Coronary artery (tissue), 2 donors: ENCODE measurements around the gene ATRNL1.

Experiments used
- DNase-seq: peaks from one replicate; pipeline ENCODE4 v3.0.0-alpha.2; 2017; ENCODE audit warnings: low spot score
- H3K27ac ChIP-seq, 2 donors: fragments of 200-600 bp; sonication (generic); one replicate each; pipeline ENCODE4 v1.5.1; 2016 to 2019
- H3K4me3 ChIP-seq: fragments of 200-600 bp; sonication (generic); 2 replicates; pipeline ENCODE4 v1.5.1; 2016; ENCODE audit warnings: mild to moderate bottlenecking, moderate library complexity
- TF ChIP-seq, protein P1 (sequence below): fragments of 200-600 bp; sonication (generic); IDR thresholded peaks from one replicate; pipeline ENCODE4 v1.5.1; 2019; ENCODE audit warnings: antibody characterized with exemption

ATRNL1 gene

GRCh38 chr10:115604627-115605026 lies 511.5 kb downstream of the ATRNL1 start:
- TF ChIP-seq, protein P1, sequence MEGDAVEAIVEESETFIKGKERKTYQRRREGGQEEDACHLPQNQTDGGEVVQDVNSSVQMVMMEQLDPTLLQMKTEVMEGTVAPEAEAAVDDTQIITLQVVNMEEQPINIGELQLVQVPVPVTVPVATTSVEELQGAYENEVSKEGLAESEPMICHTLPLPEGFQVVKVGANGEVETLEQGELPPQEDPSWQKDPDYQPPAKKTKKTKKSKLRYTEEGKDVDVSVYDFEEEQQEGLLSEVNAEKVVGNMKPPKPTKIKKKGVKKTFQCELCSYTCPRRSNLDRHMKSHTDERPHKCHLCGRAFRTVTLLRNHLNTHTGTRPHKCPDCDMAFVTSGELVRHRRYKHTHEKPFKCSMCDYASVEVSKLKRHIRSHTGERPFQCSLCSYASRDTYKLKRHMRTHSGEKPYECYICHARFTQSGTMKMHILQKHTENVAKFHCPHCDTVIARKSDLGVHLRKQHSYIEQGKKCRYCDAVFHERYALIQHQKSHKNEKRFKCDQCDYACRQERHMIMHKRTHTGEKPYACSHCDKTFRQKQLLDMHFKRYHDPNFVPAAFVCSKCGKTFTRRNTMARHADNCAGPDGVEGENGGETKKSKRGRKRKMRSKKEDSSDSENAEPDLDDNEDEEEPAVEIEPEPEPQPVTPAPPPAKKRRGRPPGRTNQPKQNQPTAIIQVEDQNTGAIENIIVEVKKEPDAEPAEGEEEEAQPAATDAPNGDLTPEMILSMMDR, result no peak
- DNase-seq, result no peak
- H3K4me3 ChIP-seq, result no peak overlapping the region
- H3K27ac ChIP-seq, result no peak overlapping the region

DNA sequence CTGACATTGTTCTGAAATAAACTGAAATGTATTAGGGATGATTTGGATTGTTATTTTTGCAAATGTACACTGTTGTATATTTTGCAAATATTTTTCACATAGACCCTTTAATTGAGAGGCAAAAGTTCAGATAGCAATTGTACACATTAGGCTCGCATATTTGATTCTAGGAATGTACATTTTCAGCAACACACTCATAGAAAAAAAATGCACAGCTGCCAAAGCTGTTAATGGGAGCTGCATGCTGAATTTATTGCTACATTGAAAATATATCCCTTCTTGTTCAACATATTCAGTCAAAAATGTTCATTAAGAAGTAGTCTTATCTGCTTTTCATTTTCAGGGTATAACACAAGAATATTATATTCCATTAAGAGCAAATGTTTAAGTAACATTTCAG lies 512.9 kb downstream of the ATRNL1 start:
- Histone ChIP-seq H3K4me3 (no peak overlapping the region), H3K27ac (no peak overlapping the region)
- TF ChIP-seq, protein P1, result no peak
- DNase-seq, result no peak

GRCh38 chr10:115606741-115607140 lies 513.6 kb downstream of the ATRNL1 start:
- no peak for DNase-seq
- TF ChIP-seq, protein P1, result no peak
- Histone ChIP-seq H3K27ac (no peak overlapping the region), H3K4me3 (no peak overlapping the region)

DNA sequence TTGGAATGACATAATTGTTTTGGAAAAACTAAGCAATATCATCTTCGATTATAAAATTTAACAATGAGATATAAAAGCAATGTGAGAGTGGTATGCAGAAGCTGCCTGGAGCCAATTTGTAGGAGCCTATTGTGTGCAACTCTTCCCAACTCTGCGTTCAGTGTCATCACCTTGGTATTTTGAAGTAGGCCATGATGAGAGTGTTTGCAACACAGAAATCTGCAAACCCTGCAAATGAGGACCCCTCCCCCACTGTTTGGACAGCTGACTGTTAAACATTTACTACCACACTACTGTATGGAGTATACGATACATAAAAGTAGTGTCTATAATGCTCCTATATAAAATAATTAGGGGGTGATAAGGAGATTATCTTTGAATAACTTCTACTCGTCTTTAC lies 531.3 kb downstream of the ATRNL1 start:
- DNase-seq, result no peak
- TF ChIP-seq, protein P1, result no peak
- H3K27ac ChIP-seq, result no peak overlapping the region
- H3K4me3 ChIP-seq, result no peak overlapping the region

- no peak overlapping the region for H3K27ac ChIP-seq
- no peak overlapping the region for H3K4me3 ChIP-seq
- DNase-seq, result no peak
- TF ChIP-seq, protein P1, result no peak
Measured at GRCh38 chr10:115628616-115629015, 535.5 kb downstream of the ATRNL1 start.

GRCh38 chr10:115638246-115638645 lies 545.1 kb downstream of the ATRNL1 start:
- no peak for DNase-seq
- no peak overlapping the region for H3K4me3 ChIP-seq
- H3K27ac ChIP-seq, result no peak overlapping the region
- TF ChIP-seq, protein P1, result no peak

- H3K27ac ChIP-seq, result no peak overlapping the region
- H3K4me3 ChIP-seq, result no peak overlapping the region
- no peak for DNase-seq
- TF ChIP-seq, protein P1, result no peak
Measured at GRCh38 chr10:115649217-115649616, 556.1 kb downstream of the ATRNL1 start.
